Activated CD4-positive, alpha-beta T cell treated with anti-CD3 and anti-CD28 coated beads, Interleukin-2, Interleukin-4, amounts not matched to agents 100 ng/mL and 50 ng/mL, durations not matched to agents 16 hours and 8 hours (primary cell): Measurements from ENCODE around the gene MASP2.
A peak's percentile ranks its signal among the peaks of the same experiment; 100 is the strongest.
"Not testable (repeated sequence)": the region's sequence is repeated elsewhere in the genome, so short reads cannot be mapped to it uniquely, and the experiment has no call there.

Experiments
- DNase-seq: peaks from one replicate; pipeline ENCODE4 v3.0.0-alpha.2; 2020; ENCODE audit warnings: low spot score

Gene MASP2

GRCh38 chr1:11058595-11059154, 11.6 kb upstream of the MASP2 start:
- no peak for DNase-seq

GRCh38 chr1:11058026-11058425, 11.0 kb upstream of the MASP2 start:
- DNase-seq: no peak

GRCh38 chr1:11057477-11057876, 10.4 kb upstream of the MASP2 start:
- DNase-seq: no peak

- no peak for DNase-seq
Observed at GRCh38 chr1:11056504-11056903, 9.5 kb upstream of the MASP2 start.

GRCh38 chr1:11055676-11056075, 8.6 kb upstream of the MASP2 start:
- no peak for DNase-seq

- DNase-seq: no peak
Observed at GRCh38 chr1:11054666-11055065, 7.6 kb upstream of the MASP2 start.

- DNase-seq: no peak
Observed at GRCh38 chr1:11054181-11054580, 7.1 kb upstream of the MASP2 start.

GRCh38 chr1:11053758-11054137, 6.7 kb upstream of the MASP2 start:
- no peak for DNase-seq

- DNase-seq: peak; percentile 30
Observed at GRCh38 chr1:11052839-11053757, 6.1 kb upstream of the MASP2 start.

GRCh38 chr1:11051781-11052511, 4.9 kb upstream of the MASP2 start:
- peak; percentile 30 for DNase-seq

GRCh38 chr1:11051121-11051520, 4.1 kb upstream of the MASP2 start:
- DNase-seq: not testable (repeated sequence)

- no peak for DNase-seq
Observed at GRCh38 chr1:11046270-11046566, 821 bp downstream of the MASP2 start.

GRCh38 chr1:11045428-11046269, 1.4 kb downstream of the MASP2 start:
- no peak for DNase-seq

- DNase-seq: no peak
Observed at GRCh38 chr1:11044849-11045427, 2.1 kb downstream of the MASP2 start.

- DNase-seq: no peak
Observed at GRCh38 chr1:11044086-11044848, 2.8 kb downstream of the MASP2 start.

- no peak for DNase-seq
Observed at GRCh38 chr1:11042995-11043874, 3.8 kb downstream of the MASP2 start.

GRCh38 chr1:11042065-11042464, 5.0 kb downstream of the MASP2 start:
- DNase-seq: no peak

- DNase-seq: no peak
Observed at GRCh38 chr1:11041048-11041447, 6.0 kb downstream of the MASP2 start.

GRCh38 chr1:11040105-11040429, 7.0 kb downstream of the MASP2 start:
- not testable (repeated sequence) for DNase-seq
